HG03097 (cell line): Measurements from ENCODE around the gene MICU1.
"Not testable (repeated sequence)": the region's sequence is repeated elsewhere in the genome, so short reads cannot be mapped to it uniquely, and the experiment has no call there.

Experiments used
- ATAC-seq: cut with Tn5 transposase; IDR thresholded peaks from one replicate; pipeline ENCODE4 v1.9.1; 2021; ENCODE audit not compliant: unreplicated experiment, low FRiP score

MICU1 gene

GRCh38 chr10:72625608-72626443 lies at the start of gene MICU1:
TSS of gene MICU1 (minus strand) at chr10:72626079. CDS start at chr10:72566793, 59,286 bp downstream.
- ATAC-seq: peak; percentile 89

DNA sequence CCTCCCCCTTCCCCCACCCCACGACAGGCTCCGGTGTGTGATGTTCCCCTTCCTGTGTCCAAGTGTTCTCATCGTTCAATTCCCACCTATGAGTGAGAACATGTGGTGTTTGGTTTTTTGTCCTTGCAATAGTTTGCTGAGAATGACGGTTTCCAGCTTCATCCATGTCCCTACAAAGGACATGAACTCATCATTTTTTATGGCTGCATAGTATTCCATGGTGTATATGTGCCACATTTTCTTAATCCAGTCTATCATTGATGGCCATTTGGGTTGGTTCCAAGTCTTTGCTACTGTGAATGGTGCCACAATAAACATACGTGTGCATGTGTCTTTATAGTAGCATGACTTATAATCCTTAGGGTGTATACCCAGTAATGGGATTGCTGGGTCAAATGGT lies 48.3 kb upstream of the MICU1 start:
- not testable (repeated sequence) for ATAC-seq

GRCh38 chr10:72673280-72673679 lies 47.4 kb upstream of the MICU1 start:
- ATAC-seq: no peak

- no peak for ATAC-seq
These were observed 41.5 kb upstream of the MICU1 start for GRCh38 chr10:72667207-72667864.

DNA sequence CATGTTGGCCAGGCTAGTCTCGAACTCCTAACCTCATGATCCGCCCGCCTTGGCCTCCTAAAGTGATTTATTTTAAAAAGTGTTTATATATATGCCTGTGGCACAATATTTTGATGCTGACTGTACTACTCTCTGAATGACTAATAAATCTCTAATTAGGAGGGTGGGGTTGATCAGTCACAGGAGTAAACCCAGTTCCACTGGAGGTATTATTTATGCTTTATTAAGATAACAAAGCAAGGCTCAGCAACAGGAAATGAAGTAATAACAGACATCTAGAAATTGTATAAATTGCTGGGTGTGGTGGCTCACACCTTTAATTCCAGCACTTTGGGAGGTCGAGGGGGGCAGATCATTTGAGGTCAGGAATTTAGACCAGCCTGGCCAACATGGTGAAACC lies 40.0 kb upstream of the MICU1 start:
- no peak for ATAC-seq

GRCh38 chr10:72663971-72664370 lies 38.1 kb upstream of the MICU1 start:
- ATAC-seq: no peak

GRCh38 chr10:72661431-72661830 lies 35.6 kb upstream of the MICU1 start:
- ATAC-seq: no peak

- no peak for ATAC-seq
These were observed 34.3 kb upstream of the MICU1 start for GRCh38 chr10:72660220-72660619.

DNA sequence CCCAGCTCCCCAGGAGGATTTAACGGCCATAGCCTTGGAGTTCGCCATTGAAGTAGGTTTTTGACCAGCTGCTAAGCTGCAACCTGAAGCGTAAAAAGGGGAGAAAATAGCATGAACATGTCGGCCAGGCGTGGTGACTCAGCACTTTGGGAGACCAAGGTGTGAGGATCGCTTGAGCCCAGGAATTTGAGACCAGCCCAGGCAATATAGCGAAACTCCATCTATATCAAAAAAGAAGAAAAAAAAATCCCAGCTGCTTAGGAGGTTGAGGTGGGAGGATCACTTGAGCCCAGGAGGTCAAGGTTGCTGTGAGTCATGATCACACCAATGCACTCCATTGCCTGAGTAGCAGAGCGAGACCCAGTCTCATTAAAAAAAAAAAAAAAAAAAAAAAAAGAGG lies 33.8 kb upstream of the MICU1 start:
- ATAC-seq: no peak

GRCh38 chr10:72658696-72659400 lies 33.0 kb upstream of the MICU1 start:
- ATAC-seq: no peak

DNA sequence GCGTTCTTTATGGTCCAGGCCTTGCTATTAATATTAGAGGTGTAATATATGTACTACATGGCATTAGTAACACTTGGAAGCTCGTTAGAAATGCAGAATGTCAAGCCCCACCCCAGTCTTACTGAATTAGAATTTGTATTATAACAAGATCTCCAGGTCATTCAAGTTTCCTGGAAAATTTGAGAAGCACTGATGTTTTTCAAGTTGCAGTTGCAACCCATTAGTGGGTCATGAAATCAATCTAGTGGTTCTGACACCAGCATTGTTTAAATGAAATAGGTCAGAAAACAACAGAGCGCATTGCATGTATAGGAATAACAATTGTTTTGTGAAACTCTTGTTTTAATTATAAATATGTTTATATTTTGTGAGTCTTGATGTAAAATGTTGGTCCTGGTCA lies 28.8 kb upstream of the MICU1 start:
- ATAC-seq: no peak

- ATAC-seq: no peak
These were observed 27.7 kb upstream of the MICU1 start for GRCh38 chr10:72653383-72654096.

DNA sequence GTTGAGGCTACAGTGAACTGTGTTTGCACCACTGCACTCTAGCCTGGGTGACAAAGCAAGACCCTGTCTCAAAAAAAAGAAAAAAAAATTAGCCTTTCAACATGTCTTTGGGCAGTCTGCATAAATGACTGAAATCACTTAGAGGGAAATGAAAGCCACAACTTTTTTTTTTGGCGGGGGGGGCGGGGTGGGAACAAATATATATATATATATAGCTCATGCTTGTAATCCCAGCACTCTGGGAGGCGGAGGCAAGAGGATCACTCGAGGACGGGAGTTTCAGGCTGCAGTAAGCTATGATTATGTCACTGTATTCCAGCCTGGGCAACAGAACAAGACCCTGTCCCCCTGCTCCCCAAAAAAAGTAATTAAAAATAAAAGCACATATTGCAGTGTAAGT lies 23.4 kb upstream of the MICU1 start:
- no peak for ATAC-seq

GRCh38 chr10:72648301-72648700 lies 22.4 kb upstream of the MICU1 start:
- ATAC-seq: no peak

DNA sequence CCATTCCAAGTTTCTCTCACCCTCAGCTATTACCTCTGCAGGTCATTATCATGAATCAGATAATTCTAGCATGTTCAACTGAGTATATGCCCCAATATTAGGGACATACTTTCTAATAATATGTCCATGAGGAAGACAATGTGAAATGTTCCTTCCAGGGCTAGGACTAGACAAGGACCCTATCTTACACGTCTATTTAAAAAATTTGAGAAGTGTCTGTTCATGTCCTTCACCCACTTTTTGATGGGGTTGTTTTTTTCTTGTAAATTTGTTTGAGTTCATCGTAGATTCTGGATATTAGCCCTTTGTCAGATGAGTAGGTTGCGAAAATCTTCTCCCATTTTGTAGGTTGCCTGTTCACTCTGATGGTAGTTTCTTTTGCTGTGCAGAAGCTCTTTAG lies 21.1 kb upstream of the MICU1 start:
- ATAC-seq: not testable (repeated sequence)

- ATAC-seq: no peak
These were observed 19.5 kb upstream of the MICU1 start for GRCh38 chr10:72645263-72645858.

- no peak for ATAC-seq
These were observed 16.4 kb upstream of the MICU1 start for GRCh38 chr10:72642318-72642717.

GRCh38 chr10:72639441-72639873 lies 13.6 kb upstream of the MICU1 start:
- ATAC-seq: no peak

DNA sequence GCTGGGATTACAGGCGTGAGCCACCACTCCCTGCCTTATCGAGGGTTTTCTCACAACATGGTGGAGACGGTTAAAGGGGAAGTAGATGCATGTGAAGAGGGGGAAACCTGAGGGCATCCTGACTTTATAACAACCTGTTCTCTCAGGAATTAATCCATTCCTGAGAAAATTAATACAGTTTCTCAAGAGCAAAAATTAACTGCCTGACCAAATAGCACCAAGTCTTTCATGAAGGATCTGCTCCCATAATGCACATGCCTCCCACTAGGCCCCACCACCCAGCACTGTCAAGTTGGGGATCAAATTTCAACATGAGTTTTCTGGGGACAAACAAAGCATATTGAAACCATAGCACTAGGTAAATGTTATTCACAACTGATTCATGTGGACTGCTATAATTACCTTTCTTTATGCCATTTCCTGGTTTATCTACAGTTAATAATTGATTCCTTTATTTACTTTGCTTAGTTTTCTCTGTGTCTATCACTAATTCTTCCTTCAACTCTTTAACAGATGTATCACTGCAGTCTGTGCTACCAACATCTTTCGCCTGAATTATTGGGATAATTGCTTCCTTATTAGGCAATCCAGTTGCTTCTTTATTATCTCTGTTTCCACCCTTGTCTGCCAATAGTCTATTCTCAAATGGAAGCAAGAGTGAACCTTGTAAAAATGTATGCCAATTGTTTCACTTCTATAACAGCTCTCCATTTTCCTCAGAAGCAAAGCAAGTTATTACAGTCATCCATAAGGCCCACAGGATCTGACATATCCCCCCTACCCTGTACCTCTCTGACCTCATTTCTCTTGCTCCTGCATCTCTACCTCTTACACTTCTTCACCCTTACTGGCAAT lies 12.9 kb upstream of the MICU1 start:
- ATAC-seq: no peak
